IMR-90 (cell line): Measurements from ENCODE around the gene TRIM46.

ENCODE experiments used
- BHLHE40 ChIP-seq: fragments of 150-350 bp; IDR thresholded peaks from 2 replicates; pipeline ENCODE4 v1.6.1; 2016; ENCODE audit warnings: mild to moderate bottlenecking, low read depth, low read length
- CEBPB ChIP-seq: IDR thresholded peaks from 2 replicates; pipeline ENCODE4 v1.6.1; 2012; ENCODE audit warnings: low read depth, low read length, improper control_type of control experiment
- CHD1 ChIP-seq: IDR thresholded peaks from 2 replicates; pipeline ENCODE4 v1.6.1; 2012; ENCODE audit warnings: low read depth, low read length, improper control_type of control experiment
- CTCF ChIP-seq: conservative IDR thresholded peaks from 2 replicates; pipeline ENCODE4 v1.5.1; 2012; ENCODE audit warnings: mild to moderate bottlenecking, low read depth, low read length, improper control_type of control experiment
- ELK1 ChIP-seq: fragments of 150-350 bp; IDR thresholded peaks from 2 replicates; pipeline ENCODE4 v1.6.1; 2016; ENCODE audit warnings: low read depth, mild to moderate bottlenecking, low read length, moderate library complexity, borderline replicate concordance
- FOS ChIP-seq: fragments of 150-350 bp; IDR thresholded peaks from 2 replicates; pipeline ENCODE4 v1.6.1; 2016; ENCODE audit warnings: low read depth, low read length
- MAFK ChIP-seq: IDR thresholded peaks from 2 replicates; pipeline ENCODE4 v1.6.1; 2012; ENCODE audit warnings: low read depth, low read length, improper control_type of control experiment
- MAZ ChIP-seq: IDR thresholded peaks from 2 replicates; pipeline ENCODE4 v1.6.1; 2012; ENCODE audit warnings: low read depth, mild to moderate bottlenecking, low read length, improper control_type of control experiment, moderate library complexity, borderline replicate concordance
- MXI1 ChIP-seq: IDR thresholded peaks from 2 replicates; pipeline ENCODE4 v1.6.1; 2012; ENCODE audit warnings: low read depth, mild to moderate bottlenecking, low read length, moderate library complexity, borderline replicate concordance
- POLR2A ChIP-seq: IDR thresholded peaks from 2 replicates; pipeline ENCODE4 v1.6.1; 2012; ENCODE audit warnings: mild to moderate bottlenecking, low read depth, low read length
- RAD21 ChIP-seq: IDR thresholded peaks from 2 replicates; pipeline ENCODE4 v1.6.1; 2012; ENCODE audit warnings: low read length, improper control_type of control experiment
- RCOR1 ChIP-seq: IDR thresholded peaks from 2 replicates; pipeline ENCODE4 v1.6.1; 2012; ENCODE audit warnings: mild to moderate bottlenecking, low read length, improper control_type of control experiment; ENCODE audit not compliant: insufficient replicate concordance
- RFX5 ChIP-seq: IDR thresholded peaks from 2 replicates; pipeline ENCODE4 v1.8.0; 2012; ENCODE audit warnings: low read depth, mild to moderate bottlenecking, low read length, moderate library complexity
- USF2 ChIP-seq: fragments of 150-350 bp; IDR thresholded peaks from 2 replicates; pipeline ENCODE4 v1.6.1; 2017; ENCODE audit warnings: mild to moderate bottlenecking, antibody characterized with exemption, low read length, low read depth

GRCh38 chr1:155179112-155180031 is 5.7 kb downstream of the TRIM46 start:
- TF ChIP-seq USF2: no peak
- no peak for TF ChIP-seq CTCF
- no peak for TF ChIP-seq RFX5
- TF ChIP-seq CEBPB: no peak
- no peak for TF ChIP-seq FOS
- no peak for TF ChIP-seq MXI1
- TF ChIP-seq RAD21: no peak
- no peak for TF ChIP-seq POLR2A
- no peak for TF ChIP-seq BHLHE40
- no peak for TF ChIP-seq MAZ
- TF ChIP-seq MAFK: no peak
- TF ChIP-seq RCOR1: no peak
- no peak for TF ChIP-seq CHD1
- TF ChIP-seq ELK1: no peak
